HepG2 (cell line): ENCODE results near the gene C20orf144. TPM values are rescaled to one million over a fixed set of nuclear protein-coding genes. Genes with fewer than 3 reads are reported as not detected.

ENCODE experiments used
- AGO2 ChIP-seq: fragments of 200-400 bp; formaldehyde crosslinking; optimal IDR thresholded peaks from 2 replicates; pipeline ENCODE3; 2017; ENCODE audit warnings: mild to moderate bottlenecking, low read depth, low read length, moderate library complexity
- ELF1 ChIP-seq: sonication (generic); formaldehyde crosslinking; IDR thresholded peaks from 2 replicates; pipeline ENCODE4 v1.4.0; 2020; ENCODE audit warnings: missing genetic modification reagents
- FOXC1 ChIP-seq: sonication (generic); formaldehyde crosslinking; IDR thresholded peaks from 2 replicates; pipeline ENCODE4 v1.8.0; 2022; ENCODE audit warnings: mild to moderate bottlenecking, missing genetic modification reagents, borderline replicate concordance
- HES4 ChIP-seq: sonication (generic); formaldehyde crosslinking; IDR thresholded peaks from 2 replicates; pipeline ENCODE4 v1.9.0; 2021; ENCODE audit warnings: mild to moderate bottlenecking, missing genetic modification reagents, borderline replicate concordance
- KAT2B ChIP-seq: fragments of 150-350 bp; IDR thresholded peaks from 2 replicates; pipeline ENCODE4 v1.6.1; 2014; ENCODE audit warnings: low read depth, low read length, borderline replicate concordance
- MTF2 ChIP-seq: sonication (generic); formaldehyde crosslinking; IDR thresholded peaks from 2 replicates; pipeline ENCODE4 v1.5.0; 2020; ENCODE audit warnings: missing genetic modification reagents, borderline replicate concordance
- PCBP2 ChIP-seq: fragments of 200-400 bp; formaldehyde crosslinking; optimal IDR thresholded peaks from 2 replicates; pipeline ENCODE3; 2018; ENCODE audit warnings: low read length, low read depth; ENCODE audit not compliant: poor library complexity, severe bottlenecking
- PHB2 ChIP-seq: fragments of 450-650 bp; IDR thresholded peaks from 2 replicates; pipeline ENCODE4 v1.6.1; 2018; ENCODE audit not compliant: partially characterized antibody
- SIX4 ChIP-seq: sonication (generic); formaldehyde crosslinking; IDR thresholded peaks from 2 replicates; pipeline ENCODE4 v1.4.0; 2020; ENCODE audit warnings: missing genetic modification reagents
- ZFP36L2 ChIP-seq: sonication (generic); formaldehyde crosslinking; IDR thresholded peaks from 2 replicates; pipeline ENCODE4 v1.4.0; 2020; ENCODE audit warnings: missing genetic modification reagents
- ZNF543 ChIP-seq: sonication (generic); formaldehyde crosslinking; IDR thresholded peaks from 2 replicates; pipeline ENCODE4 v1.4.0; 2020; ENCODE audit warnings: mild to moderate bottlenecking, missing genetic modification reagents
- ZNF607 ChIP-seq: sonication (generic); formaldehyde crosslinking; IDR thresholded peaks from 2 replicates; pipeline ENCODE4 v1.5.1; 2020; ENCODE audit warnings: missing genetic modification reagents, mild to moderate bottlenecking, borderline replicate concordance
- polyA plus RNA-seq, 8 experiments: library from polyadenylated mRNA; depleted of rRNA in 3 of 8; stranded (reverse) in 7 of 8; unstranded in 1 of 8; fragments of >200 nt; fragmentation: Illumina TruSeq in 4 of 8; extraction: Trizol in 4 of 8; gene quantifications; 2 replicates each; pipeline versions ENCODE4 v1.2.1 to v1.2.3, GENCODE V29; 2011 to 2016; ENCODE audit warnings: low read depth in 4 of 8, missing spikeins in 1 of 8, mixed read lengths in 1 of 8; ENCODE audit not compliant: insufficient read depth in 1 of 8
- total RNA-seq, 5 experiments: library from RNA; depleted of rRNA; stranded (reverse); fragments of >200 nt; fragmentation: Illumina TruSeq; extraction: Trizol; gene quantifications; 2 replicates each; pipeline ENCODE4 v1.2.3, GENCODE V29; 2016; ENCODE audit warnings: low read depth in 1 of 5
- TF ChIP-seq, protein P1 (sequence below): sonication (generic); formaldehyde crosslinking; IDR thresholded peaks from 2 replicates; pipeline ENCODE4 v1.5.0; 2020; ENCODE audit warnings: mild to moderate bottlenecking, missing genetic modification reagents, borderline replicate concordance
- TF ChIP-seq, protein P2 (sequence below): sonication (generic); formaldehyde crosslinking; IDR thresholded peaks from 2 replicates; pipeline ENCODE4 v1.5.1; 2020; ENCODE audit warnings: mild to moderate bottlenecking, missing genetic modification reagents, moderate library complexity
- TF ChIP-seq, protein P3 (sequence below): sonication (generic); formaldehyde crosslinking; conservative IDR thresholded peaks from 2 replicates; pipeline ENCODE4 v1.4.0; 2020; ENCODE audit warnings: missing genetic modification reagents
- TF ChIP-seq, protein P4 (sequence below): sonication (generic); formaldehyde crosslinking; IDR thresholded peaks from 2 replicates; pipeline ENCODE4 v1.4.0; 2020; ENCODE audit warnings: missing genetic modification reagents

Gene C20orf144
- total and polyA plus RNA-seq, 2 of the 13 experiments (the other 11 are each of a cell fraction or from before 2014, with no cell fraction given) = 0.09 to 0.16 TPM

DNA sequence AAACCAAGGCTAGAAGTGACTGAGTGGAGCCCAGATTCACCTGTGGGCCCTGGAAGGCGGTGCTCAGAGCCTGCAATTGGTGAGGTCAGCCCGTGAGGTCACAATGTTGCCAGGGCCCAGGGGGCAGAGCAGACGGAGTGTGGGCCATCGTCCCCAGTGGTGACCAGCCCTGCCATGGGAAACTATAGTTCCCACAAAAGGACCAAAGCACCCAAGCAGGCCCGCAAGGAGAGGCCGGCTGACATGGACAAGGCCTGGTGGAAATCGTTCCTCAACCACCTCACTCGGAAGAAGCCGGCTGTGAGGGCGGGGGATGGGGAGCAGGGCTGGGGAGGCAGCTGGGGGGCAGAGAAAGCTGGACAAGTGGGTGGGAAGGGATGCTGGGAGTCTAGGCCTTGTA lies at the start of gene C20orf144 (continued):
- TF ChIP-seq, protein P1, sequence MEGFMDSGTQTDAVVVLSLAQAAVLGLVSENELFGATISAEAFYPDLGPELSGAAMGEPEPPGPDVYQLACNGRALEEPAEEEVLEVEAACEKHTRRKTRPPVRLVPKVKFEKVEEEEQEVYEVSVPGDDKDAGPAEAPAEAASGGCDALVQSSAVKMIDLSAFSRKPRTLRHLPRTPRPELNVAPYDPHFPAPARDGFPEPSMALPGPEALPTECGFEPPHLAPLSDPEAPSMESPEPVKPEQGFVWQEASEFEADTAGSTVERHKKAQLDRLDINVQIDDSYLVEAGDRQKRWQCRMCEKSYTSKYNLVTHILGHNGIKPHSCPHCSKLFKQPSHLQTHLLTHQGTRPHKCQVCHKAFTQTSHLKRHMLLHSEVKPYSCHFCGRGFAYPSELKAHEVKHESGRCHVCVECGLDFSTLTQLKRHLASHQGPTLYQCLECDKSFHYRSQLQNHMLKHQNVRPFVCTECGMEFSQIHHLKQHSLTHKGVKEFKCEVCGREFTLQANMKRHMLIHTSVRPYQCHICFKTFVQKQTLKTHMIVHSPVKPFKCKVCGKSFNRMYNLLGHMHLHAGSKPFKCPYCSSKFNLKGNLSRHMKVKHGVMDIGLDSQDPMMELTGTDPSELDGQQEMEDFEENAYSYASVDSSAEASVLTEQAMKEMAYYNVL = no peak
- TF ChIP-seq HES4 (CRISPR knock-in tag) (no peak), PHB2 (no peak), ZFP36L2 (CRISPR knock-in tag) (no peak), ZNF607 (CRISPR knock-in tag) (no peak), AGO2 (peak; percentile 49), MTF2 (CRISPR knock-in tag) (no peak), FOXC1 (CRISPR knock-in tag) (no peak), SIX4 (no peak), ELF1 (CRISPR knock-in tag) (no peak), ZNF543 (CRISPR knock-in tag) (no peak), PCBP2 (no peak), KAT2B (no peak)
- TF ChIP-seq, protein P2, sequence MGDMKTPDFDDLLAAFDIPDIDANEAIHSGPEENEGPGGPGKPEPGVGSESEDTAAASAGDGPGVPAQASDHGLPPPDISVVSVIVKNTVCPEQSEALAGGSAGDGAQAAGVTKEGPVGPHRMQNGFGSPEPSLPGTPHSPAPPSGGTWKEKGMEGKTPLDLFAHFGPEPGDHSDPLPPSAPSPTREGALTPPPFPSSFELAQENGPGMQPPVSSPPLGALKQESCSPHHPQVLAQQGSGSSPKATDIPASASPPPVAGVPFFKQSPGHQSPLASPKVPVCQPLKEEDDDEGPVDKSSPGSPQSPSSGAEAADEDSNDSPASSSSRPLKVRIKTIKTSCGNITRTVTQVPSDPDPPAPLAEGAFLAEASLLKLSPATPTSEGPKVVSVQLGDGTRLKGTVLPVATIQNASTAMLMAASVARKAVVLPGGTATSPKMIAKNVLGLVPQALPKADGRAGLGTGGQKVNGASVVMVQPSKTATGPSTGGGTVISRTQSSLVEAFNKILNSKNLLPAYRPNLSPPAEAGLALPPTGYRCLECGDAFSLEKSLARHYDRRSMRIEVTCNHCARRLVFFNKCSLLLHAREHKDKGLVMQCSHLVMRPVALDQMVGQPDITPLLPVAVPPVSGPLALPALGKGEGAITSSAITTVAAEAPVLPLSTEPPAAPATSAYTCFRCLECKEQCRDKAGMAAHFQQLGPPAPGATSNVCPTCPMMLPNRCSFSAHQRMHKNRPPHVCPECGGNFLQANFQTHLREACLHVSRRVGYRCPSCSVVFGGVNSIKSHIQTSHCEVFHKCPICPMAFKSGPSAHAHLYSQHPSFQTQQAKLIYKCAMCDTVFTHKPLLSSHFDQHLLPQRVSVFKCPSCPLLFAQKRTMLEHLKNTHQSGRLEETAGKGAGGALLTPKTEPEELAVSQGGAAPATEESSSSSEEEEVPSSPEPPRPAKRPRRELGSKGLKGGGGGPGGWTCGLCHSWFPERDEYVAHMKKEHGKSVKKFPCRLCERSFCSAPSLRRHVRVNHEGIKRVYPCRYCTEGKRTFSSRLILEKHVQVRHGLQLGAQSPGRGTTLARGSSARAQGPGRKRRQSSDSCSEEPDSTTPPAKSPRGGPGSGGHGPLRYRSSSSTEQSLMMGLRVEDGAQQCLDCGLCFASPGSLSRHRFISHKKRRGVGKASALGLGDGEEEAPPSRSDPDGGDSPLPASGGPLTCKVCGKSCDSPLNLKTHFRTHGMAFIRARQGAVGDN (CRISPR knock-in tag) = peak; percentile 19; the same call in 1 of the 2 replicates
- TF ChIP-seq, protein P3, sequence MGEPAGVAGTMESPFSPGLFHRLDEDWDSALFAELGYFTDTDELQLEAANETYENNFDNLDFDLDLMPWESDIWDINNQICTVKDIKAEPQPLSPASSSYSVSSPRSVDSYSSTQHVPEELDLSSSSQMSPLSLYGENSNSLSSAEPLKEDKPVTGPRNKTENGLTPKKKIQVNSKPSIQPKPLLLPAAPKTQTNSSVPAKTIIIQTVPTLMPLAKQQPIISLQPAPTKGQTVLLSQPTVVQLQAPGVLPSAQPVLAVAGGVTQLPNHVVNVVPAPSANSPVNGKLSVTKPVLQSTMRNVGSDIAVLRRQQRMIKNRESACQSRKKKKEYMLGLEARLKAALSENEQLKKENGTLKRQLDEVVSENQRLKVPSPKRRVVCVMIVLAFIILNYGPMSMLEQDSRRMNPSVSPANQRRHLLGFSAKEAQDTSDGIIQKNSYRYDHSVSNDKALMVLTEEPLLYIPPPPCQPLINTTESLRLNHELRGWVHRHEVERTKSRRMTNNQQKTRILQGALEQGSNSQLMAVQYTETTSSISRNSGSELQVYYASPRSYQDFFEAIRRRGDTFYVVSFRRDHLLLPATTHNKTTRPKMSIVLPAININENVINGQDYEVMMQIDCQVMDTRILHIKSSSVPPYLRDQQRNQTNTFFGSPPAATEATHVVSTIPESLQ (CRISPR knock-in tag) = no peak
- TF ChIP-seq, protein P4, sequence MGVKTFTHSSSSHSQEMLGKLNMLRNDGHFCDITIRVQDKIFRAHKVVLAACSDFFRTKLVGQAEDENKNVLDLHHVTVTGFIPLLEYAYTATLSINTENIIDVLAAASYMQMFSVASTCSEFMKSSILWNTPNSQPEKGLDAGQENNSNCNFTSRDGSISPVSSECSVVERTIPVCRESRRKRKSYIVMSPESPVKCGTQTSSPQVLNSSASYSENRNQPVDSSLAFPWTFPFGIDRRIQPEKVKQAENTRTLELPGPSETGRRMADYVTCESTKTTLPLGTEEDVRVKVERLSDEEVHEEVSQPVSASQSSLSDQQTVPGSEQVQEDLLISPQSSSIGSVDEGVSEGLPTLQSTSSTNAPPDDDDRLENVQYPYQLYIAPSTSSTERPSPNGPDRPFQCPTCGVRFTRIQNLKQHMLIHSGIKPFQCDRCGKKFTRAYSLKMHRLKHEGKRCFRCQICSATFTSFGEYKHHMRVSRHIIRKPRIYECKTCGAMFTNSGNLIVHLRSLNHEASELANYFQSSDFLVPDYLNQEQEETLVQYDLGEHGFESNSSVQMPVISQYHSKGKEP (CRISPR knock-in tag) = no peak
